A673 (cell line): ENCODE data around the gene SMTNL1.

Experiments used
- CTCF ChIP-seq: fragments of 300-800, 200-600 bp; sonication (generic); conservative IDR thresholded peaks from 2 replicates; pipeline ENCODE4 v1.5.1; 2017; ENCODE audit warnings: low read depth, mild to moderate bottlenecking, antibody characterized with exemption, low read length, moderate library complexity, mixed read lengths
- EZH2 ChIP-seq: fragments of 200-600 bp; sonication (generic); IDR thresholded peaks from 2 replicates; pipeline ENCODE4 v1.6.1; 2017; ENCODE audit warnings: borderline replicate concordance, low read depth, mild to moderate bottlenecking, mixed read lengths, antibody characterized with exemption, low read length; ENCODE audit not compliant: poor library complexity, severe bottlenecking

GRCh38 chr11:57513911-57514537, 23.4 kb upstream of the SMTNL1 start:
- TF ChIP-seq EZH2: no peak
- no peak for TF ChIP-seq CTCF
